ENCODE measurements around the gene RPL13A. TPM values are rescaled to one million over a fixed set of nuclear protein-coding genes. Genes with fewer than 3 reads are reported as not detected.
A peak's percentile ranks its signal among the peaks of the same experiment; 100 is the strongest.

Gene RPL13A
- total and polyA plus RNA-seq, 9 of the 15 experiments (the other 6 are each of a cell fraction or from before 2014, with no cell fraction given): 1,744 to 5,482 (median 2,949) TPM

DNA sequence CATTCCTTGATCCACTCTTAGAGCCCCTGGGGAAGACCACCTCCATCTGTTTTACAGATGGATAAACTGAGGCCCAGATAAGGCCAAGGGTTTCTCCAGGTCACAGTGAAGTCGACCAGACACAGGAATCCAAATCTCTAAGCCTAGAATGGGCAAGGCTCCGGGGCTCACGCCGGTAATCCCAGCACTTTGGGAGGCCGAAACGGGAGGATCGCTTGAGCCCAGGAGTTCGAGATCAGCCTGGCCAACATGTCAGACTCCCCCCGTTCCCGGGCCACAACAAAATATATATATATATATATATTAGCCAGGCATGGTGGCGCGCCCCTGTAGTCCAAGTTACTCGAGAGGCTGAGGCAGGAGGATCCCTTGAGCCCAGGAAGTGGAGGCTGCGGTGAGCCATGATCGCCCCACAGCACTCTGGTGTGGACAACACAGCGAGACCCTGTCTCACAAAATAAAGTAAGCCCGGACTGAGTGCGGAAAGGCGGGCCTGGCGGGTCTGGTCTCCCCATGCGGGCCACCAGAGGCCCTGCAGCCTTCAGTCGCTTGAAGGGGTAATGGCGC is 615 bp upstream of the RPL13A start (continued):
- TF ChIP-seq KLF1 (tag; IDR thresholded peaks at IDR 0.05) (no peak), ETV5 (CRISPR knock-in tag; IDR thresholded peaks at IDR 0.05; ENCODE audit: low read depth) (peak; percentile 9; the same call in 1 of the 2 replicates), MIER1 (IDR thresholded peaks at IDR 0.05; ENCODE audit: low read depth) (no peak), ZNF24 (IDR thresholded peaks at IDR 0.05) (no peak), E2F6 (IDR thresholded peaks at IDR 0.05; ENCODE audit: borderline replicate concordance in 1 of 2, extremely low read depth in 1 of 2, insufficient read depth in 1 of 2, insufficient read length in 1 of 2, low read depth in 1 of 2, low read length in 1 of 2, poor library complexity in 1 of 2, severe bottlenecking in 1 of 2) (peak in 1 of 2 experiments; percentile 51), CBX1 (IDR thresholded peaks at IDR 0.05; ENCODE audit: low read depth) (no peak), ZNF175 (CRISPR knock-in tag; IDR thresholded peaks at IDR 0.05; ENCODE audit: low read depth) (0 out of 2 replicates have a peak, but pooled peaks have one; percentile 68), SFPQ (IDR thresholded peaks at IDR 0.05; ENCODE audit: low read depth, low read length) (no peak), FIP1L1 (IDR thresholded peaks at IDR 0.05; ENCODE audit: low read depth, low read length, poor library complexity, severe bottlenecking) (no peak), GABPB1 (CRISPR knock-in tag; IDR thresholded peaks at IDR 0.05) (no peak), BMI1 (IDR thresholded peaks at IDR 0.05; ENCODE audit: low read length) (no peak), TSHZ1 (CRISPR knock-in tag; IDR thresholded peaks at IDR 0.05) (no peak), TBP (optimal IDR thresholded peaks at IDR 0.05; ENCODE audit: low read depth, low read length) (no peak), SIN3A (IDR thresholded peaks at IDR 0.05; ENCODE audit: borderline replicate concordance in 2 of 2, control insufficient read depth in 1 of 2, low read depth in 2 of 2, low read length in 2 of 2) (no peak), ZNF699 (CRISPR knock-in tag; IDR thresholded peaks at IDR 0.05; ENCODE audit: insufficient replicate concordance) (no peak)
- TF ChIP-seq, protein P1, sequence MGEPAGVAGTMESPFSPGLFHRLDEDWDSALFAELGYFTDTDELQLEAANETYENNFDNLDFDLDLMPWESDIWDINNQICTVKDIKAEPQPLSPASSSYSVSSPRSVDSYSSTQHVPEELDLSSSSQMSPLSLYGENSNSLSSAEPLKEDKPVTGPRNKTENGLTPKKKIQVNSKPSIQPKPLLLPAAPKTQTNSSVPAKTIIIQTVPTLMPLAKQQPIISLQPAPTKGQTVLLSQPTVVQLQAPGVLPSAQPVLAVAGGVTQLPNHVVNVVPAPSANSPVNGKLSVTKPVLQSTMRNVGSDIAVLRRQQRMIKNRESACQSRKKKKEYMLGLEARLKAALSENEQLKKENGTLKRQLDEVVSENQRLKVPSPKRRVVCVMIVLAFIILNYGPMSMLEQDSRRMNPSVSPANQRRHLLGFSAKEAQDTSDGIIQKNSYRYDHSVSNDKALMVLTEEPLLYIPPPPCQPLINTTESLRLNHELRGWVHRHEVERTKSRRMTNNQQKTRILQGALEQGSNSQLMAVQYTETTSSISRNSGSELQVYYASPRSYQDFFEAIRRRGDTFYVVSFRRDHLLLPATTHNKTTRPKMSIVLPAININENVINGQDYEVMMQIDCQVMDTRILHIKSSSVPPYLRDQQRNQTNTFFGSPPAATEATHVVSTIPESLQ (CRISPR knock-in tag; IDR thresholded peaks at IDR 0.05): no peak
- TF ChIP-seq, protein P2, sequence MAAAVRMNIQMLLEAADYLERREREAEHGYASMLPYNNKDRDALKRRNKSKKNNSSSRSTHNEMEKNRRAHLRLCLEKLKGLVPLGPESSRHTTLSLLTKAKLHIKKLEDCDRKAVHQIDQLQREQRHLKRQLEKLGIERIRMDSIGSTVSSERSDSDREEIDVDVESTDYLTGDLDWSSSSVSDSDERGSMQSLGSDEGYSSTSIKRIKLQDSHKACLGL (CRISPR knock-in tag; IDR thresholded peaks at IDR 0.05; ENCODE audit: borderline replicate concordance, poor library complexity, severe bottlenecking): no peak
